Activated T-helper 2 cell treated with anti-CD3 and anti-CD28 coated beads, Interferon-gamma antibody, Interleukin-2, Interleukin-4, amounts not matched to agents 10 μg/mL and 5 μg/mL and 100 μg/mL, durations not matched to agents 14 hours and 24 hours and 36 hours (primary cell): ENCODE data around the gene TBC1D5. TPM values are rescaled to one million over a fixed set of nuclear protein-coding genes. Genes with fewer than 3 reads are reported as not detected.
"Not testable (repeated sequence)": the region's sequence is repeated elsewhere in the genome, so short reads cannot be mapped to it uniquely, and the experiment has no call there.

ENCODE experiments used
- DNase-seq: peaks from one replicate; pipeline ENCODE4 v3.0.0; 2021; ENCODE audit warnings: low spot score
- H3K27ac Mint-ChIP-seq: one replicate; pipeline ENCODE4 v1.8.0; 2021; ENCODE audit warnings: mixed read lengths
- H3K27me3 Mint-ChIP-seq: one replicate; pipeline ENCODE4 v1.8.0; 2021; ENCODE audit warnings: low read depth, mixed read lengths
- H3K36me3 Mint-ChIP-seq: one replicate; pipeline ENCODE4 v1.8.0; 2021; ENCODE audit warnings: low read depth, mixed read lengths
- H3K4me1 Mint-ChIP-seq: one replicate; pipeline ENCODE4 v1.8.0; 2021; ENCODE audit warnings: low read depth, mixed read lengths
- H3K4me3 Mint-ChIP-seq: one replicate; pipeline ENCODE4 v1.8.0; 2021; ENCODE audit warnings: low read depth, mild to moderate bottlenecking, moderate library complexity, mixed read lengths
- H3K9me3 Mint-ChIP-seq: one replicate; pipeline ENCODE4 v1.8.0; 2021; ENCODE audit warnings: mixed read lengths
- intact Hi-C: fragments of 100-400 bp; cut with micrococcal nuclease; formaldehyde crosslinking; loops from one replicate; pipeline ENCODE4 v1.15.1; 2023
- total RNA-seq: library from RNA; stranded (reverse); gene quantifications from 2 replicates; pipeline ENCODE4 v1.2.3, GENCODE V29; 2022

The TBC1D5 gene
- total RNA-seq, 1 donor from 2014 or later, result 43.9 TPM

DNA sequence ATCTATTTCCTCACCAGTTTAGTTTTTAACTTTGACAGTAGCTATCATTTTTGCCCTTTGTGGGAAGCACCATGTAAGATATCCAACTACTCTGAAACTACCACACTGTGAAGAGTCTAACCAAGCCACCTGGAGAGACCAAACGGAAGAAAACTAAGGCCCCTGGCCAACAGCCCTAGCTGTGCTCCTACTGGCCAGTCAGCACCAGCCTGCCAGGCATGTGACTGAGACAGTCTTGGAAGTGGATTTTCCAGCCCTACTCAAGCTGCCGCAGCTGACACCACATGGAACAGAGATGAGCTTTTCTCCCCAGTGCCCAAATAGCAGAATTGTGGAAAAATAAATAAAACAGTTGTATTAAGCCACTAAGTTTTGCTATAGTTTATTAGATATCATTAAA lies 2.9 kb upstream of the TBC1D5 start:
- intact Hi-C loops, result loop anchor here (10.0 kb wide), 1 partner anchor 810 kb away; no protein-coding TSS in a partner anchor
- Mint-ChIP-seq H3K27ac (no peak overlapping the region), H3K36me3 (peaks cover 6% of the 10 kb centered on the region), H3K27me3 (no peaks in the 10 kb centered on the region), H3K9me3 (no peaks in the 10 kb centered on the region), H3K4me3 (no peak overlapping the region), H3K4me1 (peaks cover 40% of the 10 kb centered on the region)
- no peak for DNase-seq

DNA sequence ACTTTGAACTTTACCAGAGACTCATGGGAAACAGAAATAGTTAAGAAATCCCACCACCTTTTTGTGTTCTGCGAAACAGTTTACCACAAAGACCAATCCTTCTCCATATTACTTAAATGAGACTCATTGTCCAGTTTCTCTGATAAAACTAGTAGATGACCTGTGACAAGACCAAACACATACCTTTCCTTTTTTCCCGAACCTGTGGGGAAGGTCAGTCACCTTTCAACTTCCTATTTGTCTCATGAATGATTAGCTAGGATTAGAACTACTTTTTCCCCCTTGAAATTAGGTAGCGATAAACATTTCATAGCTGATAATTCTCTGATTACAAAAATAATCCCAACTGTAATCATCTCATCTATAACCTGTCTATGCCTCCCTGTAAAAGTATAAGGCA lies 2.3 kb upstream of the TBC1D5 start:
- Mint-ChIP-seq H3K4me1 (peaks cover 36% of the 10 kb centered on the region), H3K27me3 (no peaks in the 10 kb centered on the region), H3K27ac (no peak overlapping the region), H3K9me3 (no peaks in the 10 kb centered on the region), H3K36me3 (peaks cover 6% of the 10 kb centered on the region), H3K4me3 (peak overlapping the region; percentile 22)
- no peak for DNase-seq
- intact Hi-C loops, result loop anchor here (5.0 to 10.0 kb wide), 2 partner anchors 810 to 1432 kb away; no protein-coding TSS in a partner anchor

DNA sequence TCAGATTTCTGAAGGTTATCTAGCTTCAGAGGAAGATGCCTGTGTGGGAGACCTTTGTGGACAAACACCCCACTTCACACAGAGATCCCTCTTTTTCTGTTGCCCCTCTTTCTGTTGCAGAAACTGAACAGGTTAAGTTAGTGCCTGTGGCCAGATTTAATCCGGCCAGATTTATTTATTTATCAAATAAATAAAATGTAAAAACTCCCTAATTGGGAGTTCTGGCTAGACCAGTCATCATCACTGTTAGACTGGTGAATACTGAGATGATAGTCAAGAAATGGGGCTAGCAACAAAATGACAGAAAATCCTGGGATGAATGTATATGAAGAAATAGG lies 1.2 kb upstream of the TBC1D5 start:
- Mint-ChIP-seq H3K4me1 (peaks cover 35% of the 10 kb centered on the region), H3K27ac (peak overlapping the region; percentile 83), H3K4me3 (peak overlapping the region; percentile 93), H3K27me3 (no peaks in the 10 kb centered on the region), H3K9me3 (no peaks in the 10 kb centered on the region), H3K36me3 (peaks cover 15% of the 10 kb centered on the region)
- DNase-seq, result no peak
- intact Hi-C loops, result loop anchor here (5.0 to 10.0 kb wide), 2 partner anchors 811 to 1431 kb away; no protein-coding TSS in a partner anchor

DNA sequence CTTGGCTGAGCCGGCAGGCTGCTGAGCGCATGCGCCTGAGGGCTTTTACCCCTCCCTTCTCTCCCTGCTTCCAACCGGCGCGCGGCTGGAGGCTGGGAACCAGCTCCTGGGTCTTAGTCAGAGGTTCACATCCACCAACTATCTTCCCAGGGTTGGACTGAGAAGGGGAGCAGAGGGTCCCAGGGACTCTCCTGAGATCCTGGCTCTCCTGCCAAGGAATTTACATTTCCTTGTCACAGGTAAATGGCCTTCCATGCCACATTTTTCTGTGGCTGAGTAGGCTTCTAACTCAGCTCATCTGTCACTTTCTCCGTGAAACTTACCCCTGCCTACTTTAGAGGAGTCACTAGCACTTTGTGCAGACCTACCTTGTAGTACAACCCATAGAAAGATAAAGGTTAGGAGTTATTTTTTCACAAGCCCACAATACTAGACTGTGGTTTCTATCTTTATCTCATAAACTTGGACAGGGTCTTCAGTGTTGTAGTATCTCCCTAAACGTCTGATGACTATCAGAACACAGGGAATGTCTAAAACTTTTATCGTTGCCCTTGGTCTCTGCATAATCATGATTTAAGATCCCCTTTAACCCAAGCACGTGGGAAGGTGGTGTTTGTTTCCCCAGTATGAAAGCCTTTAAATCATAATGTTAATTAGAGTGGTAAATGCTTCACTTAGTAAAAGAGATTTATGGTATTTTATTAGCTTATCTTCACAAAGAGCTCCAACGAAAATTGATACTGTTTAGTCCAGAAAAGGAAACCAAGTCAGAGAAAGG lies 638 bp upstream of the TBC1D5 start:
- peaks cover 37% of the 10 kb centered on the region for H3K4me1 Mint-ChIP-seq

DNA sequence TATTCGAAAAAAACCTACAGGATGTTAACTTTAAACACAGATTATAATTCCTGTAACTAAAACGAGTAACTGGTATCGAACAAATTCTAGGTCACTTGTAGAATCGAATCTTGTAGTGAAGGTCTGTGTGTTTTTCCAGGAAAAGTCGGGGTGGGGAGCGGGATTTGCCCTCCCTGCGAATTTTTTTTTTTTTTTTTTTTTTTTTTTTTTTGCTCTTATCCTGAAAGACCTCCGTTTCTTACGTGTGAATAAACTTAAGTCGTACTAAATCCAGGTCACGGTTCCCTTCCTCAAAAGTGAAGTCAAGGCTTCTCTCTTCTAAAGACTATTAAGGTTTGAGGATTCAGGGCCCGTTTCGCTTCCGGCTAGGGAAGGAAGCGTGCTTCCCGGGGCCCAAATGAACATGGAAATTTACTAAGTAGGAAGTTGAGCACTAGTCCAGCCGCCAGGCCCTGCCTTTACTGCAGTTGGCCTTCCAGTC lies 770 bp downstream of the TBC1D5 start:
- peaks cover 39% of the 10 kb centered on the region for H3K4me1 Mint-ChIP-seq
- intact Hi-C loops, result loop anchor here (1.0 to 10.0 kb wide), 3 partner anchors 33 to 1429 kb away; no protein-coding TSS in a partner anchor
- peaks cover 22% of the 10 kb centered on the region for H3K36me3 Mint-ChIP-seq
- H3K4me3 Mint-ChIP-seq, result peak overlapping the region; percentile 93
- no peak for DNase-seq
- H3K27ac Mint-ChIP-seq, result peak overlapping the region; percentile 88
- H3K27me3 Mint-ChIP-seq, result no peaks in the 10 kb centered on the region
- no peaks in the 10 kb centered on the region for H3K9me3 Mint-ChIP-seq

More for the DNA sequence above, 638 bp upstream of the TBC1D5 start:
- intact Hi-C loops, result loop anchor here (1.0 to 10.0 kb wide), 3 partner anchors 31 to 1431 kb away; no protein-coding TSS in a partner anchor
- no peaks in the 10 kb centered on the region for H3K9me3 Mint-ChIP-seq
- peaks cover 15% of the 10 kb centered on the region for H3K36me3 Mint-ChIP-seq
- peak overlapping the region; percentile 83 for H3K27ac Mint-ChIP-seq
- peak overlapping the region; percentile 93 for H3K4me3 Mint-ChIP-seq
- no peaks in the 10 kb centered on the region for H3K27me3 Mint-ChIP-seq
- no peak for DNase-seq

DNA sequence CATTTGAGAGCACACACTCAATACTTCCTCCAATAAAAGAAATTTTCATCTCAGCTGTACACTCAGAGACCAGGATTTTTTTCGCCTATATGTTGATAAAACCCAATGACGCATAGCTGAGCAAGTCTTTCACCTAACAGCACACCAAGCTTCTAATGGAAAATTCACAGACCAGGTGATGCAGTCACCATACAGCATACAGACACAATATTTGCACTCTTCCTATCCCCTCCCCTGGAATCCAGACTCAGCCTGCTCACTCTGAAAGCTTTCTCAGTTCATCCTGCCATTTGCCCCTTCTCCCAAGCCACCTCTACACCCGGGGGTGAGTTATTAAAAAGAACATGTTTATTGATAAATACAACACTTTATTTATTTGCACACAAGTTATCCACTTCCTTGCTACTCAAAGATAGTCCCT lies 1.7 kb downstream of the TBC1D5 start:
- H3K4me3 Mint-ChIP-seq, result peak overlapping the region; percentile 93
- DNase-seq, result no peak
- H3K4me1 Mint-ChIP-seq, result peaks cover 39% of the 10 kb centered on the region
- no peaks in the 10 kb centered on the region for H3K27me3 Mint-ChIP-seq
- no peaks in the 10 kb centered on the region for H3K9me3 Mint-ChIP-seq
- peak overlapping the region; percentile 62 for H3K27ac Mint-ChIP-seq
- H3K36me3 Mint-ChIP-seq, result peaks cover 22% of the 10 kb centered on the region
- intact Hi-C loops, result loop anchor here (5.0 to 10.0 kb wide), 2 partner anchors 814 to 1428 kb away; no protein-coding TSS in a partner anchor

DNA sequence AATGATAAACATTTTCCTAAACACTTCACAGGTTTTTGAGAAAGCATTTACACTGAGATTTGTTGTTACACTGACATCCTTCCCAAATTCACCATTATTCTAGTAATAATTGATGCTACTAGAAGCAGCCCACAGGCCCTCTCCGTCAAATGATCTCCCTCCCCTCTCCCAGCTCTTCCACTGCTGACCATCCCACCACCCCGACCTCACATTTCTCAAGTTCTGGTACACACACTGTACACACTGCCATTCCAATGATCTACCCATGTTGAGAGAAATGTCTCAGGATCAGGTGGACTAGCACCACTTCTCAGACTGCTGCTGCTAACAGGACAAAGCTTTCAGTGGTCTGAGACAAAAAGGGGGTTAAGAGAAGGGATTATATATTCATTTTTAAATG lies 3.5 kb downstream of the TBC1D5 start:
- H3K27ac Mint-ChIP-seq, result no peak overlapping the region

DNA sequence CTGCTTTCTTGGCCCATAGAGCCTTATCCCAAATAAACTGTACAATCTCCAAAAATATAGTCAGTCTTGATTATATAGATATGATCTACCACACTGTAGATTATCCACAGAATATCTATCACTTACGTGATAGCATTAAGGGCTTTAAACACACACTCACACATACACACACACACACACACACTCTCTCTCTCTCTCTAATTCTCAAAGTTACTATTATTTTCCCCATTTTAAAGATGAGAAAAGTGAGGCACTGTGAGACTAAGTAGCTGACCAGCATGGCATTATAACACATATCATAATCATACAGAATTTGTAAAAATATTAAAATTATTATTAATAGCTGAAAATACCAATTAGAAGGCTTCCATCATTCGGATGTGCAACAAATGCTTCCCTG lies 4.2 kb downstream of the TBC1D5 start:
- no peaks in the 10 kb centered on the region for H3K27me3 Mint-ChIP-seq
- peaks cover 33% of the 10 kb centered on the region for H3K36me3 Mint-ChIP-seq
- H3K4me3 Mint-ChIP-seq, result no peak overlapping the region
- H3K9me3 Mint-ChIP-seq, result no peaks in the 10 kb centered on the region
- H3K27ac Mint-ChIP-seq, result no peak overlapping the region
- peaks cover 34% of the 10 kb centered on the region for H3K4me1 Mint-ChIP-seq
- DNase-seq, result no peak
- intact Hi-C loops, result loop anchor here (10.0 kb wide), 1 partner anchor 53 kb away; no protein-coding TSS in a partner anchor

More for the DNA sequence above, 3.5 kb downstream of the TBC1D5 start:
- DNase-seq, result no peak
- peaks cover 37% of the 10 kb centered on the region for H3K4me1 Mint-ChIP-seq
- H3K9me3 Mint-ChIP-seq, result no peaks in the 10 kb centered on the region
- H3K27me3 Mint-ChIP-seq, result no peaks in the 10 kb centered on the region
- intact Hi-C loops, result loop anchor here (10.0 kb wide), 1 partner anchor 54 kb away; no protein-coding TSS in a partner anchor
- peaks cover 30% of the 10 kb centered on the region for H3K36me3 Mint-ChIP-seq
- H3K4me3 Mint-ChIP-seq, result no peak overlapping the region

DNA sequence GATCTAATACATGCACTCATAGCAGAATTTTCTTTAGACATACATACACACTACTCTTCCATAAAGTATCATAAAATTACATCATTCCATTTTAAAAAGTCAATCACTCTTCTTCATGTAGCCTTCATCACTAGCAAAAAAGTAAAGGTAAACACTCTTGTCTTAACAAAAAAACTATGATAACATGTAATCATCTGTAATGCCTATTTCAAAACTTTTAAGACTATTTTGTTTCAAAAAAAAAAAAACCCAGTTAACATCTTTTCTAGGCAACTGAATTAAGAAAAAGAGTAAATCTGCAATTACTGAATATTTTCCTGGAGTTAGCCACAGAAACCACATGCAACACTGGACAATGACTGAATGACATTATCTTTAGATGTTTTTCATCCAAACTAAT lies 4.8 kb downstream of the TBC1D5 start:
- Mint-ChIP-seq H3K27ac (no peak overlapping the region), H3K9me3 (no peaks in the 10 kb centered on the region), H3K4me3 (no peak overlapping the region), H3K27me3 (no peaks in the 10 kb centered on the region), H3K36me3 (peaks cover 39% of the 10 kb centered on the region), H3K4me1 (peaks cover 38% of the 10 kb centered on the region)
- DNase-seq, result no peak
- intact Hi-C loops, result loop anchor here (10.0 kb wide), 1 partner anchor 53 kb away; no protein-coding TSS in a partner anchor

DNA sequence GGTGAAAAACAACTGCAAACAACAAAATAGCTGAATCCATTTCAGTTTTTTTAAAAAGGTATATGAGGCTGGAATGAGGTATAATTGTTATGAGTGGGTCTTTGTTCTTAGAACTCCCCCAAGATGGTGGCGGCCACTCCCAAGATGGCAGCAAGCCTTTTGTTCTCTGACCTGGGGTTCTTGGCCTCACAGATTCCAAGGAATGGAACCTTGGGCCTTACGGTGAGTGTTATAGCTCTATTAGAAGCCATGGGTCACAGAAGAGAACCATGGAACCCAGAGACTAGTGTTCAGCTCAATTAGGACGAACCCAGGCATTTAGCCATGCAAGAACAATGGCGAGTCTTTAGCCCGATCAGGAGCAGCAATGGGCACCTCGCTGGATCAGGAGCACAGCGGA lies 7.1 kb downstream of the TBC1D5 start:
- Mint-ChIP-seq H3K36me3 (peaks cover 41% of the 10 kb centered on the region), H3K4me1 (peaks cover 40% of the 10 kb centered on the region)
- H3K27ac Mint-ChIP-seq, H3K27me3 Mint-ChIP-seq, H3K9me3 Mint-ChIP-seq, H3K4me3 Mint-ChIP-seq, DNase-seq: not testable (repeated sequence)
- intact Hi-C loops, result loop anchor here (10.0 kb wide), 1 partner anchor 51 kb away; no protein-coding TSS in a partner anchor

DNA sequence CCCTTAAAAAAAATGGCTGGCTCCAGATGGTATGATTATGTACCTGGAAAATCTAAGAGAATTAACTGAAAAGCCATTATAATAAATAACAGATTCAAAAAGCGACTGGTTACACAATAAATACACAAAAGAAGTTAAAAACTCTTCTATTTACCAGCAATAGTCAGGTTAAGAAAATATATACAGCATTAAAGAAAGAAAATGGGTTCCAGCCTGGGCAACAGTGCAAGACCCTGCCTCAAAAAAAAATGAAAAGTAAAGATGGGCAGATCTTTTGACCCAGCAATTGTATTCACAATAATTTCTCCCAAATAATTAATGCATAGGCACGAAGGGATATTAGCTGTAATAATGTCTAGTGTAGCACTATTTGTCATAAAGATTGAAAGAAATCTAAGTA lies 8.7 kb downstream of the TBC1D5 start:
- Mint-ChIP-seq H3K4me1 (peaks cover 35% of the 10 kb centered on the region), H3K27ac (no peak overlapping the region), H3K9me3 (no peaks in the 10 kb centered on the region), H3K4me3 (no peak overlapping the region), H3K27me3 (no peaks in the 10 kb centered on the region), H3K36me3 (peaks cover 45% of the 10 kb centered on the region)
- intact Hi-C loops, result loop anchor here (10.0 kb wide), 1 partner anchor 49 kb away; no protein-coding TSS in a partner anchor
- no peak for DNase-seq

DNA sequence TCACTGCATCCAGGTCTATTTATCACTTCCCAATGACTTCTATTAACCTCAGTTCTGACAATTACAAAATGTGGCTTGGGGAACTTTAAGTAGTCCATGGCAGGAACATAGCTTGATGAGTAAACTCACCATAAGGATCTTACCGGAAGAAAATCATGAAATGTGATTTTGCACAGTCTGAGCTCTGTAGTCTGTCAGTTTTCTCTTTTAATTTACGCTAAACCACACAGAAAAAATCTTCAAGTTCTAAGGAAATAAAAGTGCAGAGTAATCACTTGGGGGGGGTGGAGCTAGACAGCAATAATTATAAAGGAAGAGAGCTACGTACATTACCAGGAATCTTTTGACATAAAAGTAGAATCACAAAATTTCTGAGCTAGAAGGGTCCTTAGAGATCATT lies 9.2 kb downstream of the TBC1D5 start:
- peaks cover 48% of the 10 kb centered on the region for H3K36me3 Mint-ChIP-seq
- H3K4me1 Mint-ChIP-seq, result peaks cover 34% of the 10 kb centered on the region
- no peaks in the 10 kb centered on the region for H3K27me3 Mint-ChIP-seq
- no peak for DNase-seq
- intact Hi-C loops, result loop anchor here (10.0 kb wide), 1 partner anchor 48 kb away; no protein-coding TSS in a partner anchor
- peak overlapping the region; percentile 11 for H3K27ac Mint-ChIP-seq
- no peaks in the 10 kb centered on the region for H3K9me3 Mint-ChIP-seq
- H3K4me3 Mint-ChIP-seq, result no peak overlapping the region
